ENCODE measurements around the gene PTPN13.
A peak's percentile ranks its signal among the peaks of the same experiment; 100 is the strongest.

The PTPN13 gene, protein sequence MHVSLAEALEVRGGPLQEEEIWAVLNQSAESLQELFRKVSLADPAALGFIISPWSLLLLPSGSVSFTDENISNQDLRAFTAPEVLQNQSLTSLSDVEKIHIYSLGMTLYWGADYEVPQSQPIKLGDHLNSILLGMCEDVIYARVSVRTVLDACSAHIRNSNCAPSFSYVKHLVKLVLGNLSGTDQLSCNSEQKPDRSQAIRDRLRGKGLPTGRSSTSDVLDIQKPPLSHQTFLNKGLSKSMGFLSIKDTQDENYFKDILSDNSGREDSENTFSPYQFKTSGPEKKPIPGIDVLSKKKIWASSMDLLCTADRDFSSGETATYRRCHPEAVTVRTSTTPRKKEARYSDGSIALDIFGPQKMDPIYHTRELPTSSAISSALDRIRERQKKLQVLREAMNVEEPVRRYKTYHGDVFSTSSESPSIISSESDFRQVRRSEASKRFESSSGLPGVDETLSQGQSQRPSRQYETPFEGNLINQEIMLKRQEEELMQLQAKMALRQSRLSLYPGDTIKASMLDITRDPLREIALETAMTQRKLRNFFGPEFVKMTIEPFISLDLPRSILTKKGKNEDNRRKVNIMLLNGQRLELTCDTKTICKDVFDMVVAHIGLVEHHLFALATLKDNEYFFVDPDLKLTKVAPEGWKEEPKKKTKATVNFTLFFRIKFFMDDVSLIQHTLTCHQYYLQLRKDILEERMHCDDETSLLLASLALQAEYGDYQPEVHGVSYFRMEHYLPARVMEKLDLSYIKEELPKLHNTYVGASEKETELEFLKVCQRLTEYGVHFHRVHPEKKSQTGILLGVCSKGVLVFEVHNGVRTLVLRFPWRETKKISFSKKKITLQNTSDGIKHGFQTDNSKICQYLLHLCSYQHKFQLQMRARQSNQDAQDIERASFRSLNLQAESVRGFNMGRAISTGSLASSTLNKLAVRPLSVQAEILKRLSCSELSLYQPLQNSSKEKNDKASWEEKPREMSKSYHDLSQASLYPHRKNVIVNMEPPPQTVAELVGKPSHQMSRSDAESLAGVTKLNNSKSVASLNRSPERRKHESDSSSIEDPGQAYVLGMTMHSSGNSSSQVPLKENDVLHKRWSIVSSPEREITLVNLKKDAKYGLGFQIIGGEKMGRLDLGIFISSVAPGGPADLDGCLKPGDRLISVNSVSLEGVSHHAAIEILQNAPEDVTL (N-terminal part only)

DNA sequence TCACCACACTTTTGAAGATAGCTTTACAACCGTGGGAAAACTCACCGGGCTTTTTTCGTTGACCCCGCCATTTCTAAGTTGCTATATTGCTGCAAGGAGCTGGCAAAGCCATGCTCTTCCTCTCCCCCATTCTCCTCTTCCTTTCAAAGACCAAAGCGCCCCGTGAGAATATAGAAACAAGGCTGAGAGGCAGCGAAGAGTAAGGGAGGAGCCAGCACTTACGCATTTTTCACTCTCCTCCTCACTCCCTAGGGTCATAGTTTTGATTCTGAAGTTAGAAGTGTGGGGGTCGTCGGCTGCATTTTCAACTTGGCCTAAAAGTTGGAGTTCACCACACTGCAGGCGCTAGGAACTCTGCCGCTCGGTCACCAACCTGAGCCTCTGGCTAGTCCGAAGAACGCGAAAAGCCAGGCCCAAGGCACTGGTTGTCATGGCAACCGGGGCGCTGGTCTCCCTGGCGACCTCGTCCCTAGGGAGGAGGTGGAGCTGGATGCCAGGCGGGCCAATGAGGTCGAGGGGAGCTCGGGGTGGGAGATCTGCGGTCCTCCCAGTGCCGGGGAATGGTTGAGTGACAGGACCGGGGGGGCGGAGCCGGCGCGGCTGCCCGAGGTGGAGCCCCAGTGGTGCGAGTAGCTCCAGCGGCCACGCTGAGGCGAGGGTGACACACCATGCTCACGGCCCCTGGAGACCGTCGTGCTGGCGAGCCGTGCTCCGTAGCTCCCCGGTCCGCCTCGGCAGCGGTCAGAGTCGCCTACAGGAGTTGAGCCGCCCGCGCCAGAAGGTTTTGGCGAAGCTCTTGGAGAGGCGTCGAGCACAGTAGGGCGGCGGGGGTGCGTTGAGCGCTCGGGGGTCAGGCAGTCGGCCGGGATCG is at the start of gene PTPN13:
PTPN13 (plus strand) TSS at position 628 of the 871 bp plus-strand sequence. CDS start 40,942 bp downstream, outside the sequence.
- peak; percentile 72 for DNase-seq

DNA sequence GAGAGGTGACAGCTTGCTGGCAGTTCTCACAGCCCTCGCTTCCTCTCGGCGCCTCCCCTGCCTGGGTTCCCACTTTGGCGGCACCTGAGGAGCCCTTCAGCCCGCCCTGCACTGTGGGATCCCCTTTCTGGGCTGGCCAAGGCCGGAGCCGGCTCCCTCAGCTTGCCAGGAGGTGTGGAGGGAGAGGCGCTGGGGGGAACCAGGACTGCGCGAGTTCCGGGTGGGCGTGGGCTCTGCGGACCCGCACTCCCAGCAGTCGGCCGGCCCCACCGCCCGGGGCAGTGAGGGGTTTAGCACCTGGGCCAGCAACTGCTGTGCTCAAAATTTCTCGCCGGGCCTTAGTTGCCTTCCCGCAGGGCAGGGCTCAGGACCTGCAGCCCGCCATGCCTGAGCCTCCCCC is 47.0 kb upstream of the PTPN13 start:
- DNase-seq: no peak

DNA sequence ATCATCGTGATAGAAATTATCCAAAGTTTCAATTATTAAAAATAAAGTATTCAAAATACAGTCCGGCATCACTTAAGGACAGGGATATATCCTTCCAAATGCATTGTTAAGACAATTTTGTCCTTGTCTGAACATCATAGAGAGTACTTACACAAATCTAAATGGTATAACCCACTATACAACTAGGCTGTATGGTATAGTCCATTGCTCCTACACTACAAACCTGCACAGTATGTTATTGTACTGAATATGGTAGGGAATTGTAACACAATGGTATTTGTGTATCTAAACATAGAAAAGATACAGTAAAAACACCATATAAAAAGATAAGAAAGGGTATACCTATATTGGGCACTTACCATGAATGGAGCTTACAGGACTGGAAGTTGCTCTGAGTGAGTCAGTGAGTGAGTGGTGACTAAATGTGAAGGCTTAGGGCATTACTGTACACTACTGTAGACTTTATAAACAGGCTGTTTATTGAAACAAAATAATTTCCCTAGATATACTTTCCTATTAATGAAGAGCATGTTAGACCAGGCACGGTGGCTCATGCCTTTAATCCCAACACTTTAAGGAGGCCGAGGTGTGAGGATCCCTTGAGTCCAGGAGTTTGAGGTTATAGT is 44.8 kb upstream of the PTPN13 start:
- no peak for DNase-seq

DNA sequence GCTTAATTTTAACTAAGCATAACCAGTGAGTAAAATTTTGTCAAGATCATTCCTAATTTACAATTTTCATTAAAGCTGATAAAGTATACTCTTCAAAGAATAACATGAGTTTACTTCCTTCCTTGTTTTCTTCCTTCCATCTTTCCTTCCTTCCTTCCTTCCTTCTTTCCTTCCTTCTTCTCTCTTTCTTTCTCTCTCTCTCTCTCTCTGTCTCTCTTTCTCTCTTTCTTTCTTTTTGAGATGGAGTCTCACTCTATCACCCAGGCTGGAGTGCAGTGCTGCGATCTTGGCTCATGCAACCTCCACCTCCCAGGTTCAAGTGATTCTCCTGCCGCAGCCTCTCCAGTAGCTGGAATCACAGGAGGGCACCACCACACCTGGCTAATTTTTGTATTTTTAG is 42.7 kb upstream of the PTPN13 start:
- no peak for DNase-seq

DNA sequence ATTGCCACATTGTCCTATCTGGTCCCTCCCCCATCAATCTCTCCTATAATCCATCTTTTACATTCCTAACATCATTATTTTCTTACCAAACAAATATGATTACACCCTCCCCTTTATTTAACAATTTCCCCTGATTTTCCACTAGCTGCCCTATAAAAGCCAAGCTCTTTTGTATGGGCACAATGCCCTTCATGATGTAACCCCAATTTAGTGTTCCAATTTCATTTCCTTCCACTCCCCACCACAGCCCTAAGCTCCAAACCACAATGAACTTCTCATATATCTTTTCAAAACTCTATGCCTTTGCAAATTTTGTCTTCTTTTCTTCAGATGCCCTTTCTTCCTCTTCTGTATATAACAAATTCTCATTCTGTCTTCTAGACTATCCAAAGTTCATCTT is 39.5 kb upstream of the PTPN13 start:
- DNase-seq: no peak

DNA sequence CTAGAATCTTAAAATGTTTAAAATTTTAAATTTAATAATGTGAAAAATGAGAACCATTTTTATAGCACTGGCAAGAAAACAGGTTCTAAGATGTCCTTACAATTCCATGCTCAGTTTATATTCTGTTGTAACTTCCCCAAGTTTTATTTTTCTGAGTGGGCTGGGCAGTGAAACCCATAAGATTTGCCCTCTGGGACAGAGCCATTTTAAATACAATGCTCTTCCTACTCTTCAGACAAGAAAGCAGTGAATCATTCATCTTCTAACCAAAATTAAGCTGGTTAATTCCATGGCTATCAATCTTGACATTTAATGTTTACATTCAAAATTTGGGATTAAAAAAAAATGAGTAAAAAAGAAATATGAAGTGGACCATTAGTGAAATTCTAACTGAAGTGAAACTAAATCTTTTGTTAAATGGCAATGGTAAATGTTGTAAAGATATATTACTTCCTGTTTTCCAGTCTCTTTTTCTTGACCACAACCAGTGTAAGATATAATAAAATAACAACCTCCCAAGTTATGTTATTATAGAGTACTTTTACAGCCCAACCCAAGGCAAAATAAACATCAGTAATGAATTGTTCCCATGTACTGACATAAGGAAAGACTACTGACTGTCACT is 37.2 kb upstream of the PTPN13 start:
- no peak for DNase-seq

DNA sequence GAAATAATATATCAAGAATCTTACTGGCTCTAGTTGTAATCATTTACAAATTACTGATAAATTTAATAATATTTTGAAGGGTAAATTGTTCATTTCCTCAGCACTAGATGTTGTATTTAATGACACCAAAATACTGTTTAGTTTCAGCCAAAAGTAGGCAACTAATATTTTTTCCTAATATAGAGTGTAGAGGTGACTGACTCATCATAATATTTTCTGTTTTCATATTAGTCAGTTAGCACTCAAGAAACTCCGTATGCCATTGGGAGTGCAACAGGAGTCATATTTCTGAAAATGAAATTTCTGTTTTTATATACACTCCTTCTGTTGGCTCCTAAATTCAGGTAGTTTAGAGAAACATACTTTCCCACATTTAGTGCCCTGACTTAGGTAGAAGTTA is 36.6 kb upstream of the PTPN13 start:
- no peak for DNase-seq

DNA sequence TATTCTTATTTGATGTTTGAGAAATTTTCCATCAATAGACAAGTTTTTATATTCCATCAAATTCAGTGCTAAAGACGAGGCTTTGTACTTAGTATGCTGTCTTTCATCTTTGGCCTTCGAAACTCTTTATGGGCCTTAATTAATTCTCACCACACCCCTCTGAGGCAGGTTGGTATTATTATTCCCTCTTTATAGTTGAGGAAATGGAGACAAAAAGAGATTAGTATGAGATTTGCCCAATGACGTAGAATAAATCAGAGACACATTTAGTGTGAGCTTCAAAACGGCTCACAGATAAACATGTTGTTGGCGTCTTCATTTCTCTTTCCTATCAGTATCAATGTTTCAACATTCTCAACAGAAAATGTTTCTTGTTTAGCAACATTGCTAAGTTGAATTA is 35.9 kb upstream of the PTPN13 start:
- DNase-seq: no peak

DNA sequence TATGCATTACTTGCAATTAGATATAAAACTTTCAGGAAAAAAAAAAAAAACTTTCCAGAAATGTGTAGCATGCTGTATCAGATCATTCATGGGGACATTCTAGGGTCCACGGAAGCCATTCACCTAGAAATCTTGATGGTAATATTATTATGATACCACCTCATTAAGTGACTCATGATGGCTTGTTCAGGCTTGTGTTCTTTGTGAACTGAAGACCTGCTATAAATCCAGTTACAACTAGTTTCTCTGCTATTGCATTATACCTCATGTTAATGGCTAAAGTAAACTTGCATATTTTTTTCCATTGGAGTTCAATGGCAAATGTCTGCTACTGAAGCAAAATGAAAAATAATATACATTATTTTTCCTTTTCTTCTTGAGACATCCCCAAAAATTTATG is 35.3 kb upstream of the PTPN13 start:
- DNase-seq: no peak

DNA sequence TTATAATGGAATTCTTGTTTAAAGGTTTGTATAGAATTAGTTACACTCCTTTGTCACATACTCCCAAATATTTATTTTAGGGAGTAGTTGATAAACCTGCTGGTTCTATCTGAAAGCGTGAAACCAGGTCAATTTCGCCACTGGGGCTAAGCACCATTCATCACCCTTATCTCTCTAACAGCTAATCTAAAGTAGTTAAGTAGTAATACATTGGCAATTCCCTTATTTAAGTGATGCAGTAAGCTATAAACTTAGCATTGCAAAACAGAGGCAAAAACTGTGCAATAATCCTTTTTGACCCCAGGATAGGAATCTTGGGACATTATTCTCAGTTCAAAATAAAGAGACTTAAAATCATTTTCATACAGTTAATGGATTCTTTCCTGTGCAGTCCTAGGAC is 33.7 kb upstream of the PTPN13 start:
- no peak for DNase-seq

DNA sequence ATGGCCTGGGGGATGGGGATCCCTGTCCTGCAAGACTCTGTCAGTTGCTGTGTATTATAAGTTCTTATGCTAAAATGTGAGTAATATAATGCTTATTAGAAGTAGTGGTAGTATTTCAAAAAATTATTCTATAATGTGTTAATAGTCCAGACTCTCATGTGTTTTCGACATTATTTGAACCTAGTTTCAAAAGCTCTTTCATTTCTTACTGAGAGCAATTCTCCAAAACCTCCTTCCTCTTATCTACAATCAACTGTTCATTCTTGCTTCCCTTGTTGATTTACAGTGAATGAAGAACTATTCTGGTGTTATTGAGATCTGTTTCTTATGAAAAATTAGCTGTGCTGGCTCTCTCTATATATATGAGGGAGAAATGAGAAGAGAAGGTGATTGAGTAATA is 32.9 kb upstream of the PTPN13 start:
- DNase-seq: no peak

DNA sequence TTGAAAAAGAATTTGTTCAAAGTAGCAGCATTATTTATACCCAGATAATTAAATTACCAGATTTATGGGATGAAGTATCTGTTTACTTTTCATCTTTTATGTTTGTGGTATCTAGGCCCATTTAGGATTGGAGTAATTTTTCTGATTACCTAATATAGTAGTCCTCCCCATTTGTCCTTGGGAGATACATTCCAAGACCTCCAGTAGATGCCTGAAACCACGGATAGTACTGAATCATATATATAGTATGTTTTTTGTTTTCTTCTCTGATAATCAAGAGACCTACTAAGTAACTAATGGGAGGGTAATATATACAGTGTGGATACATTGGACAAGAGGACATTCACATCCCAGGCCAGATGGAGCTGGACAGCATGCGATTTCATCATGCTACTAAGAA is 30.7 kb upstream of the PTPN13 start:
- no peak for DNase-seq

DNA sequence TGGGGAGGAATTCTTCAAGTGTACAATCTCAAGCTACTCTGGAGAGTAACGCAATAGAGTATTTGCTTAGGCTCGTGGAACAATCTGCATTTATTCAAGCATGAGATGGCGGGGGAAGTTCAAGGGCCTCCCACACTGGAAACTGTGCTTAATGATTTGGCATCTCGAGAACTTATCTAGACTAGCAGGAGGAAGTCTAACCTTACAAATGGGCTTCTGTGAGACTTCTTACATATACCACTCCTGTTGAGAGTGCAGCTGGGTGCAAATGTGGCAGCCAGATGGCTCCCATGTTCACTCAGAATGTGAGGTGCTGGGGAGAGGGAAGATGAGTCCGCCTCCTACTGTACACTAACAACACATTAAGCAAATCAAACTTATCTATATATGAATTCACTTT is 29.3 kb upstream of the PTPN13 start:
- DNase-seq: no peak

DNA sequence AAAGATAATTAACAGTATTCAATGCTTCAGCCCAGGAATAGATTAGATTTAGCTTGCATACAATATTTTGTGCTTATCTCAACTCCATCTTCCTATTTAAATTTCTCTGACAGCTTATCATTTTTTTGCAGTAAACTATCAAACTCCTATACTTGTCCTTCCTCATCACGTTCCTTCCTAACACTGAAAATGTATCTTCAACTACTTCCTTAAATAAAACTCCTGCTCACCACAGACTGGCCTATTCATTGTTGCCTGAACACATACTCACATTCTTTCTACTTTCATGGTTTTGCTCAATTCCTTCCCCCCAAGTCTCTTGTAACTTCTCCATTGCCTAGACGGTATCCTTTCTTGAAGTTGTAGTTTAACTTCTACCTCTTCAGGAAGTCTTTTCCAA is 28.5 kb upstream of the PTPN13 start:
- DNase-seq: no peak

DNA sequence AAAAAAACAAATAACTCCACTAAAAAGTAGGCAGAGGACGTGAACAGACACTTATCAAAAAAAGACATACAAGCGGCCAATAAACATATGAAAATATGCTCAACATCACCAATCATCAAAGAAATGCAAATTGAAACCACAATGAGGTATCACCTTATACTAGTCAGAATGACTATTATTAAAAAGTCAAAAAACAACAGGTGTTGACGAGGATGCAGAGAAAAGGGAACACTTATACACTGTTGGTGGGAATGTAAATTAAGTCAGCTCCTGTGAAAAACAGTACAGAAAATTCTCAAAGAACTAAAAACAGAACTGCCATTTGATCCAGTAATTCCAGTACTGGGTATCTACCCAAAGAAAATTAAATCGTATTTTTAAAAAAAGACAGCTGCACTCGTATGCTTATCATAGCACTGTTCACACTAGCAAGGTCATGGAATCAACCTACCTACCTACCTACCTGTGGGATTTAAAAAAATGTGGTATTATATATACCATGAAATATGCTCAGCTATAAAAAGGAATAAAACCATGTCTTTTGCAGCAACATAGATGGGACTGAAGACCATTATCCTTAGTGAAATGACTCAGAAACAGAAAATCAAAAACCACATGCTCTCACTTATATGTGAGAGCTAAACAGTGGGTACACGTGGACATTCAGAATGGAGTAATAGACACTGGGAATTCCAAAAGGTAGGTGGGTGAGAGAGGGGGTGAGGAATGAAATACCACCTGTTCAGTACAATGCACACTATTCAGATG is 24.8 kb upstream of the PTPN13 start:
- no peak for DNase-seq

DNA sequence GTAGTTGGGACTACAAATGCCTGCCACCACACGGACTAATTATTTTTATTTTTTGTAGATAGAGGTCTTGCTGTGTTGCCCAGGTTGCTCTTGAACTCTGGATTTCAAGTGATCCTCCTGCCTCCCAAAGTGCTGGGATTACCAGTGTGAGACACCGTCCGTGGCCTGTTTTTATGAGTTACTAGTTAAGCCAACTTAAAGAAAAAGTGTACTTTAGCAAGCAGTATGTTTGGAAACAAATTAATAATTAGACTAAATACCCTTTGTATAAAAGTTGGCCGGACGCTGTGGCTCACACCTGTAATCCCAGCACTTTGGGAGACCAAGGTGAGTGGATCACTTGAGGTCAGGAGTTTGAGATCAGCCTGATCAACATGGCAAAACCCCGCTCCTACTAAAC is 14.2 kb upstream of the PTPN13 start:
- no peak for DNase-seq

DNA sequence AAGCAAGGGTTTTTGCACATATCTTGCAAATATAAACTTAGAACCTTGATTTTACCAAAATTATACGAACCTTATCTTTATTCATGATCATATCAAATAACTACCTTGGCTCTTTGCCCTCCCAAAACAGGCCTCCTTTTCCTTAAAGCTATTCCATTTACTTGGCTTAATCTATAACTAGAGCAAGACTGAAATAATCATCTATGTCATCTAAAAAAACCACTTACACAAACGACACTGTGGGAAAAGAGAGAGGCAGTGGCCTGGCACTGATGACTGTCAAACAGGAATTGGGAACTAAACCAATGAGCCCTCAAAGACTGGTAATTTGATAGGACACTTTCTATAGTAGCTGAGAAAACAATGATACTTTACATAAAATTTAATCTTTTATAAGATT is 11.7 kb upstream of the PTPN13 start:
- no peak for DNase-seq

DNA sequence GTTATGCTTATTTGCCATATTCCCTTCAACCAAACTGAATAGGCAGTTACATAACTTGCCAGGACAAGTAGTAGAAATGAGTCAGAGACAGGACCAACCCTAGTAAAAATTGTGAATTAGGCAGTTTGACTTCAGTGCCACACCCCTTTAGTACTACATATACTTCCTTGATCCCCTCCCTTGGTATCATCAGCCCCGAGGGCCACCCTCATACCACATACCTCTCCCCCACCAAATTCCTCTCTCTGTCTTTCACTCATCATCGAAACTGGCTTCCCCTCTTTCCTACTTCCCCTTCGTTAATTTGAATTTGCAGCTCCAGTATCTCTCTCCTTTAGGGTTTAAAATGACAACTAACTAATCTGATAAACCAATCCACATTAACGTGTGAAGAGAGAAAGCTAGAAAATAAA is 7.9 kb upstream of the PTPN13 start:
- no peak for DNase-seq

DNA sequence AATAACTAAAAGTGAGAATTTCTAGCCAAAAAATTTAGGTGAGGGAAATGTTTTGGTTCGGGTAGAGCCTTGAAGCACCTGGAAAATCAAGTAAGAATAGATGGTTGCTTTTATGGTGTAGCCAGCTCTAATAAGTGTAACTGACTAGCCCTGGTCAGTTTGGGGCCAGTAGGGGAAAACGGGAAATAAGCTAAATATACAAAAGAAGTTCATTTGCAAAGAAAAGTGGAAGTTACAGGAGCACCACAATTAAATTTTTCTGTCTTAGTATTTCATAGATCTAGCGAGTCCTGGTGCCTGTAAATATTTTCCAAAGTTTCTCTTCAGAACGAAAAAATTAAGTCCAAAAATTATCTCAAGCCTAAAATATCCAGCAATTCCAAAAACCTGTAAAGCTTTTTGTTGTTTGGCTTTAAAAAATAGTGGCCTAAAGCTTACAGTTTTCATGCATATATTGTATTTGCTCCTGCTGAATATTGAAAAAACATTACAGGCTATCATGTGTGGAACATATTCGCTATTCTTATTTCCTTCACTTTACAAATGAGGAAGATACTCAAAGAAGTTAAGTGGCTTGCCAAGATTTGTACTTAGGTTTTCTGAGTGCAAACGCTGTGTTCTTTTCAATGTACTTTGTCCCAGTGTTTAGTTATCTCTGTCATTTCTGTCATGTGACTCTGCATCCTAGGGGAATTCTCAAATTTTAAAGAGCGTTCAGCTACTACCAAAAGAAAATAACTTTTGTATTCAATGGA is 7.3 kb upstream of the PTPN13 start:
- no peak for DNase-seq

Measured in NCI-H748 treated with DMSO at 0.1 percent for 48 hours (cell line).